Keratinocyte (primary cell): Measurements from ENCODE around the gene FCMR. TPM values are rescaled to one million over a fixed set of nuclear protein-coding genes. Genes with fewer than 3 reads are reported as not detected.
A peak's percentile ranks its signal among the peaks of the same experiment; 100 is the strongest.

Source experiments
- DNase-seq: peaks from one replicate; pipeline ENCODE4 v3.0.0-alpha.2; 2011; ENCODE audit warnings: low read depth, missing footprints, low spot score
- FAIRE-seq: peaks from 2 replicates; lab custom pipeline; 2011; peaks lifted over from hg19 to GRCh38; lab: Jason Lieb, UNC
- H2AFZ ChIP-seq: 2 replicates; pipeline ENCODE4 v1.6.0; 2012; ENCODE audit warnings: low read length, control low read depth, inconsistent platforms; ENCODE audit not compliant: control insufficient read depth
- H3K27ac ChIP-seq: 2 replicates; pipeline ENCODE4 v1.5.1; 2011; ENCODE audit warnings: low read length; ENCODE audit not compliant: control insufficient read depth, insufficient read depth
- H3K27me3 ChIP-seq: 3 replicates; pipeline ENCODE4 v1.6.0; 2011; ENCODE audit warnings: low read length; ENCODE audit not compliant: control insufficient read depth, insufficient read depth; ENCODE audit errors: extremely low read depth
- H3K36me3 ChIP-seq, 2 experiments: 2 replicates in 1 of 2; 3 replicates in 1 of 2; pipeline ENCODE4 v1.5.1; 2011; ENCODE audit warnings: low read length in 2 of 2, mild to moderate bottlenecking in 1 of 2; ENCODE audit not compliant: control insufficient read depth in 2 of 2, insufficient read depth in 2 of 2; ENCODE audit errors: extremely low read depth in 1 of 2
- H3K4me1 ChIP-seq: 3 replicates; pipeline ENCODE4 v1.5.1; 2011; ENCODE audit warnings: low read length; ENCODE audit not compliant: control insufficient read depth, insufficient read depth; ENCODE audit errors: extremely low read depth
- H3K4me2 ChIP-seq: 3 replicates; pipeline ENCODE4 v1.6.0; 2011; ENCODE audit warnings: low read depth, low read length; ENCODE audit not compliant: control insufficient read depth, insufficient read depth; ENCODE audit errors: extremely low read depth
- H3K4me3 ChIP-seq, 3 experiments: fragments of 200-600 bp in 1 of 3; sonication (generic) in 1 of 3; 2 replicates in 2 of 3; 3 replicates in 1 of 3; pipeline ENCODE4 v1.5.1; 2011 to 2016; ENCODE audit warnings: low read length in 3 of 3, mild to moderate bottlenecking in 3 of 3, control low read depth in 2 of 3, inconsistent platforms in 1 of 3, low read depth in 1 of 3, mixed read lengths in 1 of 3, mixed run types in 1 of 3, moderate library complexity in 1 of 3; ENCODE audit not compliant: control insufficient read depth in 2 of 3, insufficient read depth in 2 of 3; ENCODE audit errors: extremely low read depth in 1 of 3
- H3K79me2 ChIP-seq: 2 replicates; pipeline ENCODE4 v1.6.0; 2012; ENCODE audit warnings: low read length; ENCODE audit not compliant: control insufficient read depth, insufficient read depth
- H3K9ac ChIP-seq: 3 replicates; pipeline ENCODE4 v1.6.0; 2011; ENCODE audit warnings: low read length; ENCODE audit not compliant: control insufficient read depth, insufficient read depth; ENCODE audit errors: extremely low read depth
- H3K9me1 ChIP-seq: 3 replicates; pipeline ENCODE4 v1.6.0; 2011; ENCODE audit warnings: low read length; ENCODE audit not compliant: control insufficient read depth, insufficient read depth; ENCODE audit errors: extremely low read depth
- H3K9me3 ChIP-seq: 2 replicates; pipeline ENCODE4 v1.5.1; 2012; ENCODE audit warnings: low read depth, low read length; ENCODE audit not compliant: control insufficient read depth
- H4K20me1 ChIP-seq: 3 replicates; pipeline ENCODE4 v1.6.0; 2011; ENCODE audit warnings: low read length; ENCODE audit not compliant: control insufficient read depth, insufficient read depth; ENCODE audit errors: extremely low read depth
- EZH2 ChIP-seq: IDR thresholded peaks from one replicate; pipeline ENCODE4 v1.6.1; 2012; ENCODE audit warnings: inconsistent platforms, mild to moderate bottlenecking, low read length, moderate library complexity
- dilution Hi-C: fragments of 300-500 bp; cut with MboI; formaldehyde crosslinking; loops from one replicate; pipeline ENCODE4 v1.7.0; 2020; ENCODE audit warnings: low sequenced_read_pairs; ENCODE audit not compliant: extremely low pct_ligation_motif_present
- polyA plus RNA-seq, 5 experiments: library from polyadenylated mRNA; depleted of rRNA in 3 of 5; stranded (reverse) in 3 of 5; stranded (forward) in 1 of 5; unstranded in 1 of 5; fragments of >200 nt; gene quantifications; 1 replicate in 1 of 5; 2 replicates in 3 of 5; 3 replicates in 1 of 5; pipeline versions ENCODE4 v1.2.1 to v1.2.3, GENCODE V29; 2011 to 2012; ENCODE audit warnings: missing spikeins in 2 of 5, low read depth in 1 of 5, low replicate concordance in 1 of 5
- TF ChIP-seq, protein P1 (sequence below), 3 experiments: IDR thresholded peaks in 1 of 3; conservative IDR thresholded peaks in 1 of 3; optimal IDR thresholded peaks in 1 of 3; 2 replicates in 2 of 3; 3 replicates in 1 of 3; pipeline versions ENCODE3 to v1.5.1; 2011; ENCODE audit warnings: low read length in 3 of 3, mild to moderate bottlenecking in 3 of 3, moderate library complexity in 2 of 3, control low read depth in 1 of 3, inconsistent platforms in 1 of 3; ENCODE audit not compliant: insufficient read depth in 2 of 3; ENCODE audit errors: extremely low read depth in 1 of 3

The FCMR gene
- polyA plus RNA-seq, 1 donor (not counting 4 experiments of a cell fraction or from before 2014, with no cell fraction given): 1.8 TPM

DNA sequence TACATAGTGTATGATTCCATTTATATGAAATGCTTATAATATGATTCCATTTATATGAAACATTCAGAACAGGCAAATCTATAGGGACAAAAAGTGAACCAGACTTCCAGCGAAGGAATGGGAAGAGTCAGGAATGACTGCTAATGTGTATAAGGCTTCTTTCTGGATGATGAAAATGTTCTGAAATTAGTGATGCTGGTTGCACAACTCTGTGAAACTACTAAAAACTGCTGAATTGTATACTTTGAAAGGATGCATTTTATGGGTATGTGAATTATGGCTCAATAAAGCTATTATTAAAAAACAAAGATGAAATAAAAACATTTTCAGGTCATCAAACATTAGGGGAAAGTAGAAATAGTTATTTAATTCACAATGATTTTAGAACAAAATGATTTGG lies 38.6 kb downstream of the FCMR start:
- no peak overlapping the region for H3K9ac ChIP-seq
- no peak overlapping the region for H2AFZ ChIP-seq
- H3K79me2 ChIP-seq: no peaks in the 10 kb centered on the region
- FAIRE-seq (no peak), DNase-seq (no peak)
- H3K4me3 ChIP-seq: no peak overlapping the region
- peaks cover 1% of the 10 kb centered on the region for H3K9me3 ChIP-seq
- no peaks in the 10 kb centered on the region for H3K36me3 ChIP-seq
- no peak overlapping the region for H3K27ac ChIP-seq
- H3K27me3 ChIP-seq: no peaks in the 10 kb centered on the region
- no peak overlapping the region for H3K4me2 ChIP-seq
- no peak for TF ChIP-seq EZH2
- TF ChIP-seq, protein P1, sequence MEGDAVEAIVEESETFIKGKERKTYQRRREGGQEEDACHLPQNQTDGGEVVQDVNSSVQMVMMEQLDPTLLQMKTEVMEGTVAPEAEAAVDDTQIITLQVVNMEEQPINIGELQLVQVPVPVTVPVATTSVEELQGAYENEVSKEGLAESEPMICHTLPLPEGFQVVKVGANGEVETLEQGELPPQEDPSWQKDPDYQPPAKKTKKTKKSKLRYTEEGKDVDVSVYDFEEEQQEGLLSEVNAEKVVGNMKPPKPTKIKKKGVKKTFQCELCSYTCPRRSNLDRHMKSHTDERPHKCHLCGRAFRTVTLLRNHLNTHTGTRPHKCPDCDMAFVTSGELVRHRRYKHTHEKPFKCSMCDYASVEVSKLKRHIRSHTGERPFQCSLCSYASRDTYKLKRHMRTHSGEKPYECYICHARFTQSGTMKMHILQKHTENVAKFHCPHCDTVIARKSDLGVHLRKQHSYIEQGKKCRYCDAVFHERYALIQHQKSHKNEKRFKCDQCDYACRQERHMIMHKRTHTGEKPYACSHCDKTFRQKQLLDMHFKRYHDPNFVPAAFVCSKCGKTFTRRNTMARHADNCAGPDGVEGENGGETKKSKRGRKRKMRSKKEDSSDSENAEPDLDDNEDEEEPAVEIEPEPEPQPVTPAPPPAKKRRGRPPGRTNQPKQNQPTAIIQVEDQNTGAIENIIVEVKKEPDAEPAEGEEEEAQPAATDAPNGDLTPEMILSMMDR (optimal IDR thresholded peaks at IDR 0.05 in 1 of 3, IDR thresholded peaks at IDR 0.05 in 1 of 3, conservative IDR thresholded peaks at IDR 0.05 in 1 of 3; ENCODE audit: extremely low read depth in 1 of 3, insufficient read depth in 2 of 3, low read length in 3 of 3): no peak
- H3K9me1 ChIP-seq: no peaks in the 10 kb centered on the region
- dilution Hi-C loops: no loop called here
- H4K20me1 ChIP-seq: no peaks in the 10 kb centered on the region
- H3K4me1 ChIP-seq: peaks cover 27% of the 10 kb centered on the region

DNA sequence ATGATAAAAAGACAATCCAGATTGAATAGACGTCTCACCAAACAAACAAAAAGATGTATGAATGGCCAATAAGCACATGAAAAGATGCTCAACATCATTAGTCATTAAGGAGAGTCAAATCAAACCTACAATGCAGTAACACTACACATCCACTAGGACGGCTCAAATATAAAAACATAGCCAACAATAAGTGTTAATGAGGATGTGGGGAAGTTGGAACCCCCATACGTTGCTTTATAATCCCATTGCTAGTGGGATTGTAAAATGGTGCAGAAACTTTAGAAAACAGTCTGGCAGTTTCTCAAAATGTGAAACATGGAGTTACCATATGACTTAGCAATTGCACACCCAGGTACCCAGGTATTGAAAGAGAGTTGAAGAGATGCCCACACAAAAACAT lies 39.2 kb downstream of the FCMR start:
- no peaks in the 10 kb centered on the region for H3K9me1 ChIP-seq
- DNase-seq (no peak), FAIRE-seq (no peak)
- no peak overlapping the region for H3K4me3 ChIP-seq
- no peaks in the 10 kb centered on the region for H4K20me1 ChIP-seq
- TF ChIP-seq EZH2: no peak
- TF ChIP-seq, protein P1 (optimal IDR thresholded peaks at IDR 0.05 in 1 of 3, IDR thresholded peaks at IDR 0.05 in 1 of 3, conservative IDR thresholded peaks at IDR 0.05 in 1 of 3; ENCODE audit: extremely low read depth in 1 of 3, insufficient read depth in 2 of 3, low read length in 3 of 3): peak in 1 of 3 experiments; percentile 24
- no peak overlapping the region for H3K4me2 ChIP-seq
- H3K79me2 ChIP-seq: no peaks in the 10 kb centered on the region
- H3K27ac ChIP-seq: no peak overlapping the region
- no peaks in the 10 kb centered on the region for H3K36me3 ChIP-seq
- no peak overlapping the region for H2AFZ ChIP-seq
- dilution Hi-C loops: no loop called here
- H3K9ac ChIP-seq: no peak overlapping the region
- peaks cover 2% of the 10 kb centered on the region for H3K9me3 ChIP-seq
- H3K4me1 ChIP-seq: peaks cover 21% of the 10 kb centered on the region
- H3K27me3 ChIP-seq: no peaks in the 10 kb centered on the region
